Neural cell (in vitro differentiated cells): ENCODE measurements around the gene PTPRK. TPM values are rescaled to one million over a fixed set of nuclear protein-coding genes. Genes with fewer than 3 reads are reported as not detected.

Experiments used
- H2AFZ ChIP-seq: fragments of 200-600, 300-800 bp; sonication (generic), shearing (Covaris generic); 2 replicates; pipeline ENCODE4 v1.6.0; 2014; ENCODE audit warnings: low read depth, mild to moderate bottlenecking, antibody characterized with exemption, low read length, moderate library complexity
- H3F3A ChIP-seq: fragments of 200-600 bp; shearing (Covaris generic); 2 replicates; pipeline ENCODE4 v1.6.1; 2016; ENCODE audit warnings: mild to moderate bottlenecking, moderate library complexity, mixed read lengths, antibody characterized with exemption, low read length; ENCODE audit not compliant: insufficient read depth, poor library complexity, severe bottlenecking
- H3K27ac ChIP-seq: fragments of 200-600, 300-800 bp; sonication (generic), shearing (Covaris generic); 2 replicates; pipeline ENCODE4 v1.5.1; 2014; ENCODE audit warnings: mild to moderate bottlenecking, low read length, moderate library complexity
- H3K27me3 ChIP-seq: fragments of 300-800, 200-600 bp; sonication (generic), shearing (Covaris generic); 2 replicates; pipeline ENCODE4 v1.6.0; 2014; ENCODE audit warnings: mild to moderate bottlenecking, low read depth, low read length, moderate library complexity; ENCODE audit not compliant: insufficient read depth
- H3K36me3 ChIP-seq: fragments of 300-800, 200-600 bp; sonication (generic), shearing (Covaris generic); 2 replicates; pipeline ENCODE4 v1.5.1; 2014; ENCODE audit warnings: mild to moderate bottlenecking, antibody characterized with exemption, low read length, moderate library complexity; ENCODE audit not compliant: insufficient read depth
- H3K4me2 ChIP-seq: fragments of 300-800, 200-600 bp; sonication (generic), shearing (Covaris generic); 2 replicates; pipeline ENCODE4 v1.6.0; 2014; ENCODE audit warnings: mild to moderate bottlenecking, low read length
- H3K4me3 ChIP-seq: fragments of 300-800, 200-600 bp; sonication (generic), shearing (Covaris generic); 2 replicates; pipeline ENCODE4 v1.5.1; 2014; ENCODE audit warnings: mild to moderate bottlenecking, low read length, moderate library complexity
- H3K79me2 ChIP-seq: fragments of 200-600 bp; shearing (Covaris generic); replicated peaks from 2 replicates; pipeline ENCODE4 v1.6.0; 2014; ENCODE audit warnings: mild to moderate bottlenecking, low read length, moderate library complexity; ENCODE audit not compliant: insufficient read depth
- H3K9ac ChIP-seq: fragments of 300-800, 200-600 bp; sonication (generic), shearing (Covaris generic); 2 replicates; pipeline ENCODE4 v1.6.1; 2016; ENCODE audit warnings: mild to moderate bottlenecking, low read length, mixed read lengths
- H3K9me2 ChIP-seq: fragments of 200-600 bp; shearing (Covaris generic); 2 replicates; pipeline ENCODE4 v1.6.1; 2016; ENCODE audit warnings: mild to moderate bottlenecking, low read length, mixed read lengths; ENCODE audit not compliant: insufficient read depth
- H3K9me3 ChIP-seq: fragments of 200-600, 300-800 bp; sonication (generic), shearing (Covaris generic); 2 replicates; pipeline ENCODE4 v1.6.1; 2016; ENCODE audit warnings: mild to moderate bottlenecking, mixed run types, low read length, moderate library complexity, mixed read lengths
- H4K20me1 ChIP-seq: fragments of 200-600 bp; shearing (Covaris generic); 2 replicates; pipeline ENCODE4 v1.6.1; 2016; ENCODE audit warnings: mild to moderate bottlenecking, mixed run types; ENCODE audit not compliant: insufficient read depth
- CTCF ChIP-seq: fragments of 450-650 bp; IDR thresholded peaks from 2 replicates; pipeline ENCODE4 v1.5.1; 2014; ENCODE audit warnings: antibody characterized with exemption, mild to moderate bottlenecking, moderate library complexity; ENCODE audit not compliant: poor library complexity, severe bottlenecking
- EP300 ChIP-seq: fragments of 450-650 bp; conservative IDR thresholded peaks from 2 replicates; pipeline ENCODE4 v1.6.1; 2014; ENCODE audit warnings: antibody characterized with exemption, mild to moderate bottlenecking, moderate library complexity; ENCODE audit not compliant: poor library complexity, severe bottlenecking
- EZH2 ChIP-seq: fragments of 200-600, 300-800 bp; shearing (Covaris generic), sonication (generic); IDR thresholded peaks from 2 replicates; pipeline ENCODE4 v1.6.1; 2014; ENCODE audit warnings: antibody characterized with exemption, low read length, borderline replicate concordance, mild to moderate bottlenecking; ENCODE audit not compliant: insufficient read depth, poor library complexity, severe bottlenecking
- MXI1 ChIP-seq: fragments of 450-650 bp; conservative IDR thresholded peaks from 2 replicates; pipeline ENCODE4 v1.6.1; 2014; ENCODE audit warnings: antibody characterized with exemption, mild to moderate bottlenecking; ENCODE audit not compliant: poor library complexity, severe bottlenecking
- POLR2AphosphoS5 ChIP-seq: IDR thresholded peaks from 2 replicates; pipeline ENCODE4 v1.6.1; 2012
- RAD21 ChIP-seq: fragments of 450-650 bp; conservative IDR thresholded peaks from 2 replicates; pipeline ENCODE4 v1.6.1; 2014; ENCODE audit warnings: antibody characterized with exemption, mild to moderate bottlenecking, moderate library complexity
- SMC3 ChIP-seq: fragments of 450-650 bp; conservative IDR thresholded peaks from 2 replicates; pipeline ENCODE4 v1.6.1; 2014; ENCODE audit warnings: antibody characterized with exemption, mild to moderate bottlenecking, moderate library complexity; ENCODE audit not compliant: poor library complexity
- TAF1 ChIP-seq: IDR thresholded peaks from 2 replicates; pipeline ENCODE4 v1.6.1; 2012; ENCODE audit warnings: low read depth
- polyA plus RNA-seq: library from polyadenylated mRNA; depleted of rRNA; stranded (reverse); fragments of >200 nt; gene quantifications from 2 replicates; pipeline ENCODE4 v1.2.3, GENCODE V29; 2014
- TF ChIP-seq, protein P1 (sequence below): IDR thresholded peaks from 2 replicates; pipeline ENCODE4 v1.6.1; 2012; ENCODE audit warnings: borderline replicate concordance

Gene PTPRK
- polyA plus RNA-seq, 1 donor from 2014 or later, result 10.4 TPM

- no peak overlapping the region for H2AFZ ChIP-seq
- no peaks in the 10 kb centered on the region for H4K20me1 ChIP-seq
- H3K9me2 ChIP-seq, result no peaks in the 10 kb centered on the region
- H3K79me2 ChIP-seq, result no peaks in the 10 kb centered on the region
- H3K9ac ChIP-seq, result no peak overlapping the region
- TF ChIP-seq SMC3, result no peak
- no peak for TF ChIP-seq EP300
- TF ChIP-seq CTCF, result no peak
- no peak for TF ChIP-seq RAD21
- TF ChIP-seq EZH2, result no peak
- TF ChIP-seq TAF1, result no peak
- no peak for TF ChIP-seq POLR2AphosphoS5
- TF ChIP-seq, protein P1, sequence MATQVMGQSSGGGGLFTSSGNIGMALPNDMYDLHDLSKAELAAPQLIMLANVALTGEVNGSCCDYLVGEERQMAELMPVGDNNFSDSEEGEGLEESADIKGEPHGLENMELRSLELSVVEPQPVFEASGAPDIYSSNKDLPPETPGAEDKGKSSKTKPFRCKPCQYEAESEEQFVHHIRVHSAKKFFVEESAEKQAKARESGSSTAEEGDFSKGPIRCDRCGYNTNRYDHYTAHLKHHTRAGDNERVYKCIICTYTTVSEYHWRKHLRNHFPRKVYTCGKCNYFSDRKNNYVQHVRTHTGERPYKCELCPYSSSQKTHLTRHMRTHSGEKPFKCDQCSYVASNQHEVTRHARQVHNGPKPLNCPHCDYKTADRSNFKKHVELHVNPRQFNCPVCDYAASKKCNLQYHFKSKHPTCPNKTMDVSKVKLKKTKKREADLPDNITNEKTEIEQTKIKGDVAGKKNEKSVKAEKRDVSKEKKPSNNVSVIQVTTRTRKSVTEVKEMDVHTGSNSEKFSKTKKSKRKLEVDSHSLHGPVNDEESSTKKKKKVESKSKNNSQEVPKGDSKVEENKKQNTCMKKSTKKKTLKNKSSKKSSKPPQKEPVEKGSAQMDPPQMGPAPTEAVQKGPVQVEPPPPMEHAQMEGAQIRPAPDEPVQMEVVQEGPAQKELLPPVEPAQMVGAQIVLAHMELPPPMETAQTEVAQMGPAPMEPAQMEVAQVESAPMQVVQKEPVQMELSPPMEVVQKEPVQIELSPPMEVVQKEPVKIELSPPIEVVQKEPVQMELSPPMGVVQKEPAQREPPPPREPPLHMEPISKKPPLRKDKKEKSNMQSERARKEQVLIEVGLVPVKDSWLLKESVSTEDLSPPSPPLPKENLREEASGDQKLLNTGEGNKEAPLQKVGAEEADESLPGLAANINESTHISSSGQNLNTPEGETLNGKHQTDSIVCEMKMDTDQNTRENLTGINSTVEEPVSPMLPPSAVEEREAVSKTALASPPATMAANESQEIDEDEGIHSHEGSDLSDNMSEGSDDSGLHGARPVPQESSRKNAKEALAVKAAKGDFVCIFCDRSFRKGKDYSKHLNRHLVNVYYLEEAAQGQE, result no peak
- TF ChIP-seq MXI1, result no peak
- no peaks in the 10 kb centered on the region for H3K27me3 ChIP-seq
- no peak overlapping the region for H3K4me2 ChIP-seq
- no peak overlapping the region for H3K4me3 ChIP-seq
- H3F3A ChIP-seq, result no peaks in the 10 kb centered on the region
- H3K27ac ChIP-seq, result no peak overlapping the region
- H3K36me3 ChIP-seq, result no peaks in the 10 kb centered on the region
- H3K9me3 ChIP-seq, result no peaks in the 10 kb centered on the region
These were observed 455.9 kb downstream of the PTPRK start for GRCh38 chr6:128064540-128064895.

DNA sequence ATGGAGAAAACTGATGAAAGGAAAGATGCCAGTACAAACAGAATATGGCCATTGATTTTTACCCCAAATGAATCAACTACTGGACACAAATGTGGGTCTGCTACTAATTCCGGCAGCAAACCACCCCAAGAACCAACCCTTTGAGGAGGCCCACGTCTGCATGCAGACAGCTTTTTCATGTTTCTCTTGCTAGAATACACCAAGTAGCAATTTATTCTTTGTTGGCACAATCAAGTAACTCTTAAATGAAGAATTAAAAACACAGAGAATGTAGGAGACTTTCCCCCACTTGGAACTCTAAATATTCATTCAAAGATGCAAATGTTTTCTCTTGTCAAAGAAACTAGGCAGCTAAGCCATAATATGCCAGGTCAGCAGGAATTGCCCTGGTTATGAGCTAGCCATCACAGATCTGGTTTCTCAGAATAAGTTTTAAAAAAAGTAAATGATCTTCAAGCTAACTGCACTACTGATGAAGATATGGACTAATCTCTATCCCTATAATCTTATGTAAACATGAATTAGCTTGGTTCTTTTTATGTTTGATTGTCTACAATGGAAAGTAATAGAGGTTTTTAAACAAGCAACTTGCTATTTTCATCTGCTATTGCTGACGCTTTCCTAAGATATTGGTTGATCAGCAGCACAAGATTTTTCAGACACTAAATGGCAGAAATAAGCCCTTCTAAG lies 456.4 kb downstream of the PTPRK start:
- H3K9ac ChIP-seq, result no peak overlapping the region
- no peaks in the 10 kb centered on the region for H4K20me1 ChIP-seq
- H3K4me2 ChIP-seq, result no peak overlapping the region
- no peaks in the 10 kb centered on the region for H3K79me2 ChIP-seq
- no peak overlapping the region for H3K4me3 ChIP-seq
- TF ChIP-seq EP300, result no peak
- no peak for TF ChIP-seq MXI1
- TF ChIP-seq POLR2AphosphoS5, result no peak
- TF ChIP-seq SMC3, result no peak
- TF ChIP-seq, protein P1, result no peak
- no peak for TF ChIP-seq TAF1
- TF ChIP-seq RAD21, result no peak
- no peak for TF ChIP-seq EZH2
- no peak for TF ChIP-seq CTCF
- no peak overlapping the region for H3K27ac ChIP-seq
- H3K36me3 ChIP-seq, result no peaks in the 10 kb centered on the region
- H2AFZ ChIP-seq, result no peak overlapping the region
- H3K9me3 ChIP-seq, result no peaks in the 10 kb centered on the region
- no peaks in the 10 kb centered on the region for H3F3A ChIP-seq
- H3K9me2 ChIP-seq, result no peaks in the 10 kb centered on the region
- H3K27me3 ChIP-seq, result no peaks in the 10 kb centered on the region
